Fibroblast of mammary gland (primary cell): Measurements from ENCODE around the gene RHOXF1.
"Not testable (repeated sequence)": the region's sequence is repeated elsewhere in the genome, so short reads cannot be mapped to it uniquely, and the experiment has no call there.

ENCODE experiments used
- DNase-seq: peaks from one replicate; pipeline ENCODE4 v3.0.0-alpha.2; 2010; ENCODE audit warnings: low read depth
- H3K4me3 ChIP-seq: 2 replicates; pipeline ENCODE4 v1.5.1; 2011; ENCODE audit warnings: low read depth, mild to moderate bottlenecking, low read length, moderate library complexity; ENCODE audit not compliant: control insufficient read depth
- TF ChIP-seq, protein P1 (sequence below): conservative IDR thresholded peaks from 2 replicates; pipeline ENCODE4 v1.5.1; 2011; ENCODE audit warnings: low read depth, low read length, inconsistent platforms; ENCODE audit not compliant: control insufficient read depth, insufficient read depth

The RHOXF1 gene

DNA sequence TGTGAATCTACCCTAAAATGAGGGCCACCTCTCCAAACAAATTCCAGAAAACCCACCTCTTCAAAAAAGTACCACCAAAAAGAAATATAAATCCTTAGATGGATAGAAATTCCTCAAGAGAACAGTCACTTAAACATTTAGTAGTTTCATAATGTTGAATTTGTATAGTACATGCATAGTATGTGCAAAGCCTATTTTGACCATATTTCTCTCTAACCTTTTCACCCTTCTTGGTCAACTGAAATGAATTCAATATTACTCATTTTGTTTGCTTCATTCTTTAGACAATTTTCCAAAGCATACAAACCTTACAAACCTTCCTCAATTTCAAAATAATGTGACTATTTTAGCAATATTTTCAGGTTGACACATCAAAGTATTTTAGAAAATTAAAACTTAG, 4.1 kb downstream of the RHOXF1 start:
- TF ChIP-seq, protein P1, sequence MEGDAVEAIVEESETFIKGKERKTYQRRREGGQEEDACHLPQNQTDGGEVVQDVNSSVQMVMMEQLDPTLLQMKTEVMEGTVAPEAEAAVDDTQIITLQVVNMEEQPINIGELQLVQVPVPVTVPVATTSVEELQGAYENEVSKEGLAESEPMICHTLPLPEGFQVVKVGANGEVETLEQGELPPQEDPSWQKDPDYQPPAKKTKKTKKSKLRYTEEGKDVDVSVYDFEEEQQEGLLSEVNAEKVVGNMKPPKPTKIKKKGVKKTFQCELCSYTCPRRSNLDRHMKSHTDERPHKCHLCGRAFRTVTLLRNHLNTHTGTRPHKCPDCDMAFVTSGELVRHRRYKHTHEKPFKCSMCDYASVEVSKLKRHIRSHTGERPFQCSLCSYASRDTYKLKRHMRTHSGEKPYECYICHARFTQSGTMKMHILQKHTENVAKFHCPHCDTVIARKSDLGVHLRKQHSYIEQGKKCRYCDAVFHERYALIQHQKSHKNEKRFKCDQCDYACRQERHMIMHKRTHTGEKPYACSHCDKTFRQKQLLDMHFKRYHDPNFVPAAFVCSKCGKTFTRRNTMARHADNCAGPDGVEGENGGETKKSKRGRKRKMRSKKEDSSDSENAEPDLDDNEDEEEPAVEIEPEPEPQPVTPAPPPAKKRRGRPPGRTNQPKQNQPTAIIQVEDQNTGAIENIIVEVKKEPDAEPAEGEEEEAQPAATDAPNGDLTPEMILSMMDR: no peak
- peak; percentile 40 for DNase-seq
- H3K4me3 ChIP-seq: no peak overlapping the region

DNA sequence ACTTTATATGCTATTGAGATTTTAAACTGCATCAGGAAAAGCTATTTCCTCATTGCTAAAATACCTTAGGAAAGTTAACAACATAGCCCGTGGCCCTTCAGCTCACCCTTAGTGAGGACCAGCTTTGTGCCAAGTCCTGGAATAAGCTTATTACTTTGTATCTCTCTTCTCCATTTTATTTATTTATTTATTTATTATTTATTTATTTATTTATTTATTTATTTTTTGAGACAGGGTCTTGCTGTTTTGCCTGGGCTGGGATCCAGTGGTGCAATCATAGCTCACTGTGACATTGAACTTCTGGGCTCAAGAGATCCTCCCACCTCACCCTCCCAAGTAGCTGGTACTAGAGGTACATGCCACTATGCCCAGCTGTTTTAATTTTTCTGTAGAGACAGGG, 6.3 kb downstream of the RHOXF1 start:
- no peak for DNase-seq
- TF ChIP-seq, protein P1: no peak
- H3K4me3 ChIP-seq: no peak overlapping the region

DNA sequence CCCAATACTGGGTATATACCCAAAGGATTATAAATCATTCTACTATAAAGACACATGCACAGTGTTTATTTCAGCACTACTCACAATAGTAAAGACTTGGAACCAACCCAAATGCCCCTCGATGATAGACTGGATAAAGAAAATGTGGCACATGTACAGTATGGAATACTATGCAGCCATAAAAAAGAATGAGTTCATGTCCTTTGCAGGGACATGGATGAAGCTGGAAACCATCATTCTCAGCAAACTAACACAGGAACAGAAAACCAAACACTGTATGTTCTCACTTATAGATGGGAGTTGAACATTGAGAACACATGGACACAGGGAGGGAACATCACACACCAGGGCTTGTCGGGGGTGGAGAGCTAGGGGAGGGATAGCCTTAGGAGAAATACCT, 11.0 kb downstream of the RHOXF1 start:
- not testable (repeated sequence) for H3K4me3 ChIP-seq, DNase-seq

DNA sequence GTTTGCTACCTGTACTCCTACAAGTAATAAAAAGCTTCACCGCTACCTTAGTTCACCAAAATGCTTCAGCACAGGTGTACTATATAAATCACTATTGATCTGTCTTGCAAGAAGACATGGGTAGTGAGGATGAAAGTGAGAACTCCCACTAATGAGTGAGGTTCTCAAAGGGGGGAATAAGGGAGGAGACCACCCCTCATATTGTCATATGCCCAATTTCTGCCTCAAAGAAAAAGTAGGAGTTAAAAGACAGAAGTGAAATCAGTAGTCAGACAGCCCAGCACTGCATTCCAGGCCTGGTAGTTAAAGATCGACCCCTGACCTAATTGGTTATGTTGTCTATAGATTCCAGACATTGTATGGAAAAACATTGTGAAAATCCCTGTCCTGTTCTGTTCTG, 14.7 kb downstream of the RHOXF1 start:
- not testable (repeated sequence) for DNase-seq, H3K4me3 ChIP-seq

DNA sequence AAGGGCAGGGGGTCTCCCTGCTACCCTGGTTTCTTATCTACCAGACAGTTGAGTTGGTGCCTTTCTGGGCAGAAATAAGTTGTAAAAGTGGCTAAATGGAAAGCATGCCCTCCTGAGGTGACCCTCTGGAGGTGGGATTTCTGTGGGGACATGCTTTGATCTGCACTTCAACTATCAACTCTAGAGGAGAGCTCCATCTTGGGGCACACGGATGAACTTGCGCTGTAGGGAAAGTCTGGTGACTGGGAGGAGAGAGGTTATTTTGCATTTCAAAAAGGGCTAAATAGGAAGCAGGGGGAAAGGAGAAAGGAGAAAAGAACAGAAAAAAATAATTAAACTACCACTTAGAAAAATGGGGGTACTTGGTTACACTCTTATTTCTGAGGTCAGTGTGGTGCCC, 25.5 kb downstream of the RHOXF1 start:
- DNase-seq: no peak
- H3K4me3 ChIP-seq: no peak overlapping the region
- TF ChIP-seq, protein P1: no peak

DNA sequence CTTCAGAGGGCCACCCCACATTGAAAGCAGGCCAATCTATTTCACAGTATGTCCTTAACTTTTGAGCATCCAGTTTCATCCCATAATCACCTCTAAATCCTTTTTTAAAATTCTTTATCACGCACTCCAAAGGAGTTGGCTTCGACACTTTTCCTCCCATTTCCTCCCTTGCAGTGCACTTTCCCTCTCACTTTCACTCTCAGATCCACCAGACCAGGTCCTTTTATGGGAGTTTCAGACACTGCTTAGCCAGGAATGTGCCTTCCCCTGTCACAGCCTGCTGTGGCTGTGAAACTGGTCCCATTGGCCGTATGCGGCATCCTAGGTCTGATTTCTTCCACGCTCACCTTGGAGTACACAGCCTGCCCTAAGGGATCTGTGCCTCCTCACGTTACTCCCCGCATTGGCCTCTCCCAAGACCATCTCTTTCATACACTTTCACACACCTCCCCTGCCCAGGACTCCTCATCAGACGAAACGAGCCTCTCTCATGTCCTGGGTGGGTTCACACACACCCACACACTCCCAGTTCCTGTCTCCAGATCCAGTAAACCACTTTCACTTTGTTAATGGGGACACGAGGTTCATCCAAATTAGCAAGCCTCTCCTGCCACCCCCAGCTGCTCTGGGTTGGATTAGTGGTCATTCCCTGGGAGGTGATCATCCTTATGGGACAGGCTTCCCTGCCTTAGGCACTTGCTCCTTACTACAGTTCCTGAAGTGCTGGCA, 28.3 kb downstream of the RHOXF1 start:
- TF ChIP-seq, protein P1: no peak
- DNase-seq: no peak
- no peak overlapping the region for H3K4me3 ChIP-seq

DNA sequence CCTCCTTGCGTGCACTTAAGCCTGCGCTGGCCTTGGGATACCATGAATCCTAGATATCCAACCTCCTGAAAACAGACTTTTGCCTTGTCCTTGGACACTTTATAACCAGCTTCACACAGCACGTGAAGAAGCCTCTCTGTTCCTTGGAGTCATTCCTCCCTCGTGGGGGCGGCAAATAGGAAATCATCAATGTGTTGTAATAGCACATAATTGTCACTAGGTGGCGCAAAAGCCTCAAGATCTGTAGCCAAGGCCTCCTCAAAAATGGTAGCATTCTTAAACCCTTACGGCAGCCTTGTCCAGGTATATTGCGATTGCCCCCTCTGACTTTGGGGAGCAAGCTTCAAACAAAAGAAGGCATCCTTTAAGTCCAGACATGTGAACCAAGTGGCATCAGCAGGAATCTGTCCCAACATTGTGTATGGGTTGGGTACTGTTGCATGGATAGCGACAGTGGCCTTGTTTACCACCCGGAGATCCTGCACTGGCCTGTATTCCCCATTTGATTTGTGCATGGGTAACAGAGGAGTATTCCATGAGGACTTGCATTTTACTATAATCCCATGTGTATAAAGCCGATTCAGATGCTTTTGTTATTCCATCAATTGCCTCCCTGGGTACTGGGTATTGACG, 30.0 kb downstream of the RHOXF1 start:
- not testable (repeated sequence) for DNase-seq, H3K4me3 ChIP-seq

DNA sequence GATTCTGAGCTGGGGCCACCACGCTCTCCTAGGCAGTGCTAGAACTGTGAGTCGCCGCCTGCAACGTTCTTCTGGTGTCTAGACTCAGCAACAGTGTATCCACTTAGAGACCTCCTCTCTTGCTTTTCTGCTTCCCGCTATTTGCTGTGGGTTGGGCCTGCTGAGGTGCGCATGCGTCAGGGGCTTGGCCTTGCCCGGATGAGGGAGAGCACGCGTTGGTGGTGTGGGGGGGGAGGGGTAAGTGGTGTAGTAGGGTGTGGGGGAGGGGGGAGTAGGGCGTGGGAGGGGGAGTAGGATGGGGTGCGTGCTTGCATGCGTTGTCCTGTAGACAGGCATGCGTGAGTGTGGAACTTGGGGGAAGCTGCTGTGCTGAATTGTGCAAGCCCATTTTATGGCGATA, 38.1 kb downstream of the RHOXF1 start, which contains the start of gene RHOXF2B:
Gene RHOXF2B, minus strand, starts transcription at position 101 of the 400 bp plus-strand sequence. CDS start 138 bp downstream, outside the sequence.
- not testable (repeated sequence) for H3K4me3 ChIP-seq, DNase-seq

DNA sequence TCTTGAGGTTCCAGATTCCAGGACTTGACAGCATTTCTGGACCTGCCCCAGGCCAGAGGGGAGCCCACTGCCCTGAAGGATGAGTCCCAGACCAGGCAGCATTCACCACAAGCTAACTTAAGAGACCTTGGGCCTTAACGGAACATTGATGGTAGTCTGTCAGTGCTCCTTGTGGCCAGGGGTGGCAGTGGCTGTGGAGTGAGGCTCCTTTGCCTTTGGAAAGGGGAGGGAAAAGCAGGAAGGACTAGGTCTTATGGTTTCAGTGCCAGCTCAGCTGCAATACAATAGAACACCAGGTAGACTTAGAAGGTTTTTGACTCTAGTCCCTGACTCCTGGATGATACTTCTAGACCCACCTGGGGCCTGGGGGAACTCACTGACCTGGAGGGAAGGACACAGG, 49.5 kb downstream of the RHOXF1 start:
- H3K4me3 ChIP-seq, DNase-seq: not testable (repeated sequence)
